ENCODE measurements around the gene MNX1.

Gene MNX1

GRCh38 chr7:157016352-157017041 is 6.0 kb upstream of the MNX1 start:
- FAIRE-seq (no peak), DNase-seq (ENCODE audit: low spot score) (no peak)

- FAIRE-seq (no peak), DNase-seq (ENCODE audit: low spot score) (no peak)
Observed at GRCh38 chr7:157016024-157016351, 5.5 kb upstream of the MNX1 start.

- FAIRE-seq (no peak), DNase-seq (ENCODE audit: low spot score) (no peak)
Observed at GRCh38 chr7:157014635-157015555, 4.4 kb upstream of the MNX1 start.

- FAIRE-seq (no peak), DNase-seq (ENCODE audit: low spot score) (no peak)
Observed at GRCh38 chr7:157013602-157014549, 3.4 kb upstream of the MNX1 start.

DNA sequence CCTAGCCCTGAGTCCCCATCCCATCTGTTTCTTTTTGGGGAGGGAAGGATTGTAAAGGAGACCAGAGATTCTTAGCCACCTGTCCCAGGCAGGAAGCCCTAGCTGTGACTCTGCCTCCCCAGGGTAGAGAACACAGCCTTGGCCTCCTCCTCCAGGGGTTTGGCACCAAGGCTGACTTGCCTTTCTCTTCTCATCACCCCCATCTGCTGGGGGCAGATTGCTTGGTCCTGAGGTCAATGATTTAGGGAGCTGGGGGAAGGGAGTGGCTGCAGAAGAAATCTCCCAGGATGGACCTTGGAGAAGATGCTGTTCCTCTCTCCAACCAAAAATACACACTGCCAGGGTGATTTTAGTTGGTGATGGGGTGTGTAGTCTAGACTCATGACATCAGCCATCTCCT is 2.6 kb upstream of the MNX1 start:
- FAIRE-seq (no peak), DNase-seq (ENCODE audit: low spot score) (no peak)

DNA sequence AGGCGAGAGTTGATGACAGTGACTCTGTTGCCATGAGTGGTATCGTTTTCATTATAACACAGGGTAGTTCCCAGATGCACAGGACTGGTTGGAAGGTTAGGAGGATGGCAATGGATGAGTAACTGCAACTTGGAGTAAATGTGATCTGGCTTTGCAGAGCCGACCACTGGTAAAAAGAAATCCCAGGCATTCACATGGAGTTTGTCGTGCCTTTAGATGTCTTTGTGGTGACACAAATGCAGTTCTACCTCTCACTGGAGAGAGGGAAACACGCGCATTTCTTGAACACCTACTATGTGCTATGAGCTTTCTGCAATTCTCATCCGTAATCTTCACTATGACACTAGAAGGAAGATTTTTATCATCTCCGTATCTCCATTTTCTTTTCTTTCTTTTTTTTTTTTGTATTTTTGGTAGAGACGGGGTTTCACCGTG is 1.7 kb upstream of the MNX1 start:
- no peak for DNase-seq (ENCODE audit: low spot score)
- FAIRE-seq: no peak

- FAIRE-seq: no peak
Observed at GRCh38 chr7:157011333-157012112, 1.1 kb upstream of the MNX1 start.

GRCh38 chr7:157009778-157010587 is 480 bp downstream of the MNX1 start:
- DNase-seq (ENCODE audit: low spot score) (no peak), FAIRE-seq (no peak)

More at GRCh38 chr7:157011333-157012112, 1.1 kb upstream of the MNX1 start:
- DNase-seq (ENCODE audit: low spot score): no peak

DNA sequence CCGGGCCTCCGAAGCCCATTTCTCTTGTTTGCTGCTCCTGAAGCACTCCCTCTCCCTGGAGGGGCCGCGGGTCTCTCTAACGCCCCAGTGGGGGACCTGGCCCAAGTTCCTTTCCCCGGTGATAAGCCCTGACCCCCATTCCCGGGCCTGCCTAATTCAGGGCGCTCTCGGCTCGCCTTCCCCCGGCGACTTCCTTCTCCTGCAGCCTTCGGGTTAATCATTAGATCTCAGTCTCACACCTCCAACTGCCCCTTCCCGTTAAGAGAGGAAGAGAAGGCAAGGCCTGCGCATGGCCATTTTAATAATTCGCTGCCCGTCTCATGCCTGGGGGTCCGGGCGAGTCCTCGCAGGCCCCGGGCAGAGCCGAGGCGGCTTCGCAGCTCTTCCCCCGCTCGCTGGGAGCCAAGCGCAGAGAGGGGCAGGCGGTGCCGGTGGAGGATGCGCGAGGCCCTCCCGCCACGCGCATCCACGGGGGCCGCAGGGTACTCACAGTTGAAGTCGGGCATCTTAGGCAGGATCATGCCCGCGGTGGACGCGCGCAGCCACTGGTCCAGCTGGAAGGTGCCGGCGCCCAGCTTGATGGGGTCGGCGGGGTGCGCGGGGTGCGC is 1.2 kb downstream of the MNX1 start:
- FAIRE-seq (no peak), DNase-seq (ENCODE audit: low spot score) (no peak)

DNA sequence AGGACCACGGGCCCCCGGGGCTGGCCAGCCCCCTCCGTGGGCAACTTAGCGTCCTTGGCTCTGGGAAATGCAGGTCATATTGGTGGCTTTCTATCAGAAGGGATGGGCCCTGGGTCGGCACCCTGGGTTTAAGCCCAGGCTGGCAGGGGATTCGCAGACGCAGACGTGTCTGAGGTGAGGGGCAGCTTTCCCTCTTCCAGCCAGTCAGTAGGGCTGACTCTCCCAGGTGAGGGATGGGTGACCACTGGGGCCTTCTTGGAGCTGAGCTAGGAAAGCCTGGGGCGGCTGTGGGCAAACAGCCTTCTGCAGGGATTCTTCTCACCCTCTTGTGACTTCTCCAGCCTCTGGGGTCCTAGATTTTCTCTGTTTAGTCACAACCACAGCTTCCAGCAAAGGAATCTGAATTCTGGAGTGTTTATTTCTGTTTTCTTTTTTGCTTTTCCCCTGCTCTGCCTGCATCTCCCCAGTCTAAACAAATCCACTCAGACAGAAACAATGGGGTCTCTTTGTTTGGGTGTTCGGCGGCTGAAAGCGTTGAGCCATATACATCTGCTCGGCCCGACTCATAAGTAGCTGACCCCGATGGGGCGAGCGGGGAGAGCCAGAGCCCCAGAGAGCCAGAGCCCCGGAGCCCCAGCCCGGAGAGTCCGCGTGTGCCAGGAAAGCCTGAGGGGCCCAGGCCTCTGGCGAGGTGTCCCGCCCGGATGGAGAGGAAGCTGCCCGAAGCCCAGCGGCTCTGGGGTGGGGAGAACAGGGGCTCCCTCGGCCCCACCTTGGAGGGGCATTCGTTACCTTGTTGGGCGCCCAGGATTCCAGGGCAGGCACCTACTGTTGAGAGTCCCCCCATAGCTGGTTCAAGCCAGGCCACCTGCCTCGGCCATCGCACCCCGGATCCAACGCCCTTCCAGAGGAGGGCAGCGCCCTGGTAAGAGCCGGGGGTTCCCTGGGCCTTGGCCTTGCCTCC is 2.0 kb downstream of the MNX1 start:
- DNase-seq (ENCODE audit: low spot score) (no peak), FAIRE-seq (no peak)

- no peak for FAIRE-seq
- no peak for DNase-seq (ENCODE audit: low spot score)
Observed at GRCh38 chr7:157007470-157008066, 2.9 kb downstream of the MNX1 start.

GRCh38 chr7:157006829-157007469 is 3.5 kb downstream of the MNX1 start:
- no peak for FAIRE-seq
- DNase-seq (ENCODE audit: low spot score): no peak

DNA sequence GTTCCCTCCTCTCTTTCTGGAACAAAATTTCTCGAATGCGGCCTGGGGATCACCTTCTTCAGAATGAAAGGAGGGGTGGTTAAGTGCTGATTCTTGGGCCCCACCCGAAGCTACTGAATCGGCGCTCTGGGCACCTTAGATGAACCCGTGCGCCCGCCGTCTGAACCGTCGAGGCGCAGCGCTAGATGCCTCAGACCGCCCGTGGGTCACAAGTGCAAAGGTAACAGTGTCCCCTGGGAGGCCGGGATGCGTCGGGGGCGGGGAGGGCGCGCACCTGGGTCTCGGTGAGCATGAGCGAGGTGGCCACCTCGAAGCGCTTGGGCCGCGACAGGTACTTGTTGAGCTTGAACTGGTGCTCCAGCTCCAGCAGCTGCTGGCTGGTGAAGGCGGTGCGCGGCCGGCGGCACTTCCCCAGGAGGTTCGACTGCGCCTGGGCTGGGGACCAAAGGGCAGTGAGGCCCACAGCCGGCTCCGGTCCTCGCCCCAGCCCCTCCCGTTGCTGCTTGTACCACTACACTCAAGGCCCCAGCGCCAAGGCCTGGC is 4.2 kb downstream of the MNX1 start:
- FAIRE-seq (no peak), DNase-seq (ENCODE audit: low spot score) (no peak)

GRCh38 chr7:157005456-157006204 is 4.8 kb downstream of the MNX1 start:
- FAIRE-seq (no peak), DNase-seq (ENCODE audit: low spot score) (no peak)

- no peak for FAIRE-seq
Observed at GRCh38 chr7:157004521-157005455, 5.7 kb downstream of the MNX1 start.

More at GRCh38 chr7:157004521-157005455, 5.7 kb downstream of the MNX1 start:
- no peak for DNase-seq (ENCODE audit: low spot score)

Measured in urothelium cell line (cell line).